HG03354 (cell line): Measurements from ENCODE around the gene PSMD12.
"Not testable (repeated sequence)": the region's sequence is repeated elsewhere in the genome, so short reads cannot be mapped to it uniquely, and the experiment has no call there.

Source experiments
- ATAC-seq: cut with Tn5 transposase; IDR thresholded peaks from one replicate; pipeline ENCODE4 v1.9.1; 2021; ENCODE audit warnings: mild to moderate bottlenecking; ENCODE audit not compliant: unreplicated experiment, poor library complexity, severe bottlenecking

PSMD12 gene

DNA sequence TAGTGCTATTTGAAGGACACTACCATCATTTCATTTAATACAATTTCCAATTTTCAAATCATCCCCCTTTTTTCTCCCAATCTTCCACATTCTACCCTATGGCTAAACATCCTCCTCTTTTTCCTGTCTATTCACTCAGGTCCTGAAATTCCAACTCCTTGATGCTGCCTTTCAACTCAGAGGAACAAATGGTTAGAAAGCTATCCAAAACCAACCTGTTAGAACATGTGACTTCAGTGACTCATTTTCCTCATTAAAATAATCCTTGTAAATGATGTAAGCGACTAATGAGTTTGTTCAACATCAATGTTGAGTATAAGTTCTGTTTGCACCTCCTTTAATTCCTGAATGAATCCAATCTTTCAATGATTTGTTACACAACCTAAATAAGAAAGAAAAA, 5.5 kb downstream of the PSMD12 start:
- ATAC-seq: no peak

DNA sequence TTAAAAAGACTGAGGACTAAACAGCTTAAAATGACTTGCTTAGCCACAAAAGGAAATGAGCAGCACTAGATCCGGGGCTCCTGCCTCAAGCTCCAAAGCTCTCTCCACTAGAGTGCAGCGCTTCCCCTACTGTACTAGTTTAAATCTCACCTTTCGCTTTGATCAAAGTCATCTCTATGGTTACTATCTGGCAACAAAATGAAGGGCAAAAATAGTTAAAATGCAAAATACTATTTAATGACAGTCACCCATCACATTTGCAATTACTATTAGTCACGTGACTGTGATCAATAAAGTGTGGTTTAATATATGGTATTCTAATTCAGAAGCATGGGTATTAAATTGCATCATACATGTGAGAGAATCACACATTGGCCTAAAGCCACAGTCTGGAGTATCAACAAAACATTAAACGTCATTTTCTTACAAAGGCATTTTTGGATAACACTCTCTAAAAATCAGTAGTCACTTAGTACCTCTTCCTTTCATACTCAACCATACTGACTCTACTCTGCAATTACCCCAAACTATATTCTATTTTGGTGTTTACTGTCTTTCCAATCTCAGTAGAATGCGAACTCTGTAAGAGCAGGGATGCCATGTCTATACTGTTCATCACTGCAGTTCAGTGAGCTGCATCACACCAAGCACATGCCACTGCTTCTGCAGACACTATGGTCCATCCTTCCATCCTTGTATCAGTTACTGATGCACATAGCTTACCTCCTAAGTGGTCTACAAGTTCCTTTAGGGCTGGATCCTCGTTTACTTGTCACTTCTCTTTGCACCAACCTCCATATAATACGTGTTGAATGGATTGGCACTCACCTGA, 6.2 kb downstream of the PSMD12 start:
- ATAC-seq: no peak

DNA sequence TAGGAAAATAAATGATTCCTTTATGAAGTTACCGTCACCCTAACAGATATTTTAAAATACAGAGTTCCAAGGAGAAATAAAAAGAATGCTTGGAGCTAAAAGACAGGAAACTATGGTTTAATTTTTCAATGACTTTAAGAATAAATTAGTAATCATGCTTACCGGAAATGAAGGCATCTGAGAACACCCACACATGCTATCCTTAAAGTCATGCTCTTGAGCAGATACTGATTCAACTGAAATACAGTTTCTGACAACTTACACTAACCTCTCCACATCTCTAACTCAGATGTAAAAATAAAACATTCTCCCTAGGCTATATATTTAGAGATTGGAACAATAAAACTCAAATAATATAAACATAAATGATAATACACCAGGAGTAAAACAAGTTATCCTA, 7.8 kb downstream of the PSMD12 start:
- ATAC-seq: no peak

DNA sequence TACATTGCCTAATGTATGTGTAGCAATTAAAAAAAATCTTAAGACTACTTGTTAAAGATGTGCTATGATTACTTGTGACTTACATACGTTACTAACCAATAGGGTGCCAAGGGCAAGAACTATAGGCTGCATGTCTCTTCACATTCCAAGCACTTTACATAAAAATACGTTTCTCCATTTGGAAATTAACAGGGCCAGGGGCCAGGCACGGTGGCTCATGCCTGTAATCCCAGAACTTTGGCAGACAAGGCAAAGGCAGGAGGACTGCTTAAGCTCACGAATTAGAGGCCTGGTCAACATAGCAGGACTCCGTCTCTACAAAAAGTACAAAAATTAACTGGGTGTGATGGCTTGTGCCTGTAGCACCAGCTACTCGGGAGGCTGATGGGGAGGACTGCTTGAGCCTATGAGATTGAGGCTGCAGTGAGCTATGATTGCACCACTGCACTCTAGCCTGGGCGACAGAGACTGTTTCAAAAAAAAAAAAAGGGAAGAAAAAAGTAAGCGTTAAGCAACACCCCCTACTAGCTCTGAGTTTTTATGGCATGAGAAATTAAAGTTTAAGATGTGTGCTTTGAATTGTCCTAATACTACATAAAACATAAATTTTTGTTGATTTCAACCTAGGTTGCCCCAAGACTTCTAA, 12.3 kb downstream of the PSMD12 start:
- ATAC-seq: no peak

DNA sequence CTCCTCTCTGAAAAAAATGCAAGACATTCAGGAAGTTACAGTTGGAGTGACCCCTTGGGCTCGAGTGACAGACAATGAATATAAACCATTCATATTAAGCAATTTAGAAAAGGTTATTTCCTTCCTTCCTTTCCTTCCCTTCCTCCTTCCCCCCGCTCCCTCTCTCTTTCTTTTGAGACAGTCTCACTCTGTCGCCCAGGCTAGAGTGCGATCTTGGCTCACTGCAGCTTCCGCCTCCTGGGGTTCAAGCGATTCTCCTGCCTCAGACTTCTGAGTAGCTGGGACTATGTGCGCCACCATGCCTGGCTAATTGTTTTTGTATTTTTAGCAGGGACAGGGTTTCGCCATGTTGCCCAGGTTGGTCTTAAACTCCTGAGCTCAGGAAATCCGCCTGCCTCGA, 13.2 kb downstream of the PSMD12 start:
- no peak for ATAC-seq

DNA sequence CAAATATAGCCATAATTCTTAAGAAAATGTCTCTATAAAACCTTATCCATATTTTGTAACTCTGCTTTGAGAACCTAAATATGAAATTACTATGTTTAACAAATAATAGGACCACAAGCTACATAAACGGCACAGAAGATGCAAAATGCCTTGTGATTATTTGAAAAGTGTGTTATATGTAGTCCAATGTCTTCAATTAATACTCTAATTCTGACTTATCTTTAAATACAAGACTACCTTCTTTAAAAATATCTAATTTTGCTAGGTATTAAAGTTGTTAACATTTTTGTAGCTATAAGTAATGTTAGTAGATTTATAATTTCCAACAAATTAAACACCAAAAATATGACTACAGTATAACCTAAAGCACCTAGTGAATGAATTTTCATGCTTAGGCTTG, 17.0 kb downstream of the PSMD12 start:
- ATAC-seq: no peak

DNA sequence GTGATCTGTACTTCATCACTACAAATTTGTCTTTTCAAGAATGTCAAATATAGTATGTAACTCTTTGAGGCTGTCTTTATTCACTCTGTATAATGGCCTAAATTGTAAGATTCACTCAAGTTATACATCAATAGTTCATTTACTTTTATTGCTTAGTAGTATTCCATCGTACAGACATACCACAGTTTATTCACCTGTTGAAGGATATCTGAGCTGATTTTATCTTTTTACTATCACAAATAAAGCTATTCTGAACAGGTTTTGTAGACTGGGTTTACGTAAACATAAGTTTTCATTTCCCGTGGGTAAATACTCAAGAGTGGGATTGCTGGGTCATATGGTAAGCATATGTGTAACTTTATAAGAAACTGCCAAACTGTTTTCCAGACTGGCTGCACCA, 18.6 kb downstream of the PSMD12 start:
- no peak for ATAC-seq

DNA sequence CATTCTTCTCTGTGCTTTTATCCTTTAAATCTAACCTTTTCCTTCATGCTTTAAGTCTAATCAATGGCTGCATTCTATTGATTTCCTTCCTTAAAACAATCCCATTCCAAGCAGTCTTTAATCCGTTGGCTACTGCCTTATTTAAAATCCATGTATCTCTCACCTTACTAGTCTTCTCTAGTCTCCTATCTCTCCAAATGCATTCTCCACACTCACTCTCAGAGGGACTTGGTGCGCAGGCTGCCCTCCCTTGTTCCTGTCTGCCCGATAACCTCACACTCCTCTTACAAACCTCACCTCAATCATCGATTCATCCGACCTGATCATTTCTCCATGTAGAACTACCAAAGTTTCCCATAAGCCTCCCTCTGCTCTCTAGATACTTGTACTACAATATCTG, 23.1 kb downstream of the PSMD12 start:
- ATAC-seq: no peak

DNA sequence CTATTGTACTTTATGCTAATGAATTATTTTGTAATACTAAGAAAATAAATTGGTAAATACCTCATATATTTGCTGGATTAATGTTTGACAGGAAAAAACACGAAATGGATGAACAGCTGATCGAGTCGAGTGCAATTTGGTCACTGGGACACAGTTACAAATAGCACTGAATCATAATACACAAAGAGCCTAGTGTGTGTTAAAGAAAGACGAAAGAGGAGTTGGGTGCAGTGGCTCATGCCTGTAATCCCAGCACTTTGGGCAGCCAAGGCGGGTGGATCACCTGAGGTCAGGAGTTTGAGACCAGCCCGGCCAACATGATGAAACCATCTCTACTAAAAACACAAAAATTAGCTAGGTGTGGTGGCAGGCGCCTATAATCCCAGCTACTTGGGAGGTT, 28.0 kb downstream of the PSMD12 start:
- not testable (repeated sequence) for ATAC-seq

DNA sequence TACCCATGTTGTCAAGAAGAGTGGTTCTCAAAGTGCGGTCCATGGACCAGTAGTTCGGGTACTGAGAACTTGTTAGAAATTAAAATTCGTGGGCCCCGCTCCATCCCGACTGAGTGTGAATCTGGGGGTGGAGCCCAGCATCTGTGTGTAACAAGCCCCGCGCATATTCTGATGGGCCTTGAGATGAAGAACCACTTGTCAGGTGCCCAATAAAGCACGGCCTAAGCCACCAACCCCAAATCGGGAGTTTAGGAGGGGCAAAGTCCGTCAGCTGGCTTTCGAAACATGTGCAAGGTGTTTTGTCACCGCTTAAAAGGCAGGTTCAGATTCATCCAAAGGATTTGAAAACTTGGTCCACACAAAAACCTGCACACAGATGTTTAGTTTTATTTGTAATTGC, 29.5 kb downstream of the PSMD12 start:
- no peak for ATAC-seq

DNA sequence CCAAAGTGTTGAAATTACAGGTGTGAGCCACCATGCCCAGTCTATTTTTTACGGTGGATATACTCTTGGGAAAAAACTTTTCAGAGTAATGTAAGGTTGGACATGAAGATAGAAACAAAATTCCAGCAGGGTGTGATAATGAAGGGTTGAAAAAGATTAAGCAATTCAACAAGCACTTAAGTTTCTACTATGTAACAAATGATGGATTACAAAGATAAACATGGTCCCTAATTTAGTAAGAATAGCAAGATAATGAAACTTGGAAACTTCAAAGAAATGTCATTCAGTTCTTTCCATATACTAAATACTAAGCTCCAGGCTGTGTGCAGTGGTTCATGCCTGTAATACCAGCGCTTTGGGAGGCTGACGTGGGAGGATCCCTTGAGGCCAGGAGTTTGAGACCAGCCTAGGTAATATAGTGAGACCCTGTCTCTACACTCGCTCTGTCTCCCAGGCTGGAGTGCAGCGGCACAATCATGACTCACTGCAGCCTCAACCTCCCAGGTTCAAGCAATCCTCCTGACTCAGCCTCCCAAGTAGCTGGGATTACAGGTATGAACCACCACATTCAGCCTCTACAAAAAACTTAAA, 31.0 kb downstream of the PSMD12 start:
- ATAC-seq: no peak

DNA sequence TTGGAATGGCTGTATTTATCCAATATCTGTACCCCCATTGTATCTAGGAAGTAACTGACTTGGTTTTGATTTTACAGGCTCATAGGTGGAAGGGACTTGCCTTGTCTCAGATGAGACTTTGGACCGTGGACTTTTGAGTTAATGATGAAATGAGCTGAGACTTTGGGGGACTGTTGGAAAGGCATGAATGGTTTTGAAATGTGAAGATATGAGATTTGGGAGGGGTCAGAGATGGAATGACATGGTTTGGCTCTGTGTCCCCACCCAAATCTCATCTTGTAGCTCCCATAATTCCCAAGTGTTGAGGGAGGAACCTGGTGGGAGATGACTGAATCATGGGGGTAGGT, 34.2 kb downstream of the PSMD12 start:
- ATAC-seq: not testable (repeated sequence)

DNA sequence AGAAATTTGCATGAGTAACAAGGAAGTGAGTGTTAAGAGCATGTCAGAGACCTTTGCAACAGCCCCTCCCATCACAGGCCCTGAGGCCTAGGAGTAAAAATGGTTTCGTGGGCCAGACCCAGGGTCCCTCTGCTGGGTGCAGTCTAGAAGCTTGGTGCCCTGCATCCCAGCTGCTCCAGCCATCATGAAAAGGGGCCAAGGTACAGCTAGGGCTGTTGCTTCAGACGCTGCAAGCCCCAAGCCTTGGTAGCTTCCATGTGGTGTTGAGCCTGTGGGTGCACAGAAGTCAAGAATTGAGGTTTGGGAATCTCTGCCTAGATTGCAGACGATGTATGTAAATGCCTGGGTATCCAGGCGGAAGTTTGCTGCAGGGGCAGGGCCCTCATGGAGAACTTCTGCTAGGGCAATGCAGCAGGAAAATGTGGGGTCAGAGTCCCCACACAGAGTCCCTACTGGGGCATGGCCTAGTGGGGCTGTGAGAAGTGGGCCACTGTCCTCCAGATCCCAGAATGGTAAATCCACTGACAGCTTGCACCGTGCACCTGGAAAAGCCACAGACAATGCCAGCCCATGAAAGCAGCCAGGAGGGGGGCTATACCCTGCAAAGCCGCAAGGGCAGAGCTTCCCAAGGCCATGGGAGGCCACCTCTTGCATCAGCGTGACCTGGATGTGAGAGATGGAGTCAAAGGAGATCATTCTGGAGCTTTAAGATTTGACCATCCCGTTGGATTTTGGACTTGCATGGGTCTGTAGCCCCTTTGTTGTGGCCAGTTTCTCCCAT, 34.8 kb downstream of the PSMD12 start:
- not testable (repeated sequence) for ATAC-seq

DNA sequence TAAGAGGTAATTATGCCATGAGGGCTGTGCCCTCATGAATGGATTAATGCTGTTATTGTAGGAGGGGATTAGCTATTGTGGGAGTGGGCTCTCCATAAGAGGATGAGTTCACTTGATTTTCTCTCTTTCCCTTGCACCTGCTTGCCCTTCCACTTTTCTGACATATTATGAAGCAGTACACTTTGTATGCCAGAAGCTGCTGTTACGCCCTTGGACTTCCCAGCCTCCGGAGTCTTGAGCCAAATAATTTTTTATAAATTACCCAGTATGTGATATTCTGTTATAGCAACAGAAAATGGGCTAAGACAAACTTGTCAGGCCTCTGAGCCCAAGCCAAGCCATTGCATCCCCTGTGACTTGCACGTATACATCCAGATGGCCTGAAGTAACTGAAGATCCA, 38.4 kb downstream of the PSMD12 start:
- no peak for ATAC-seq

DNA sequence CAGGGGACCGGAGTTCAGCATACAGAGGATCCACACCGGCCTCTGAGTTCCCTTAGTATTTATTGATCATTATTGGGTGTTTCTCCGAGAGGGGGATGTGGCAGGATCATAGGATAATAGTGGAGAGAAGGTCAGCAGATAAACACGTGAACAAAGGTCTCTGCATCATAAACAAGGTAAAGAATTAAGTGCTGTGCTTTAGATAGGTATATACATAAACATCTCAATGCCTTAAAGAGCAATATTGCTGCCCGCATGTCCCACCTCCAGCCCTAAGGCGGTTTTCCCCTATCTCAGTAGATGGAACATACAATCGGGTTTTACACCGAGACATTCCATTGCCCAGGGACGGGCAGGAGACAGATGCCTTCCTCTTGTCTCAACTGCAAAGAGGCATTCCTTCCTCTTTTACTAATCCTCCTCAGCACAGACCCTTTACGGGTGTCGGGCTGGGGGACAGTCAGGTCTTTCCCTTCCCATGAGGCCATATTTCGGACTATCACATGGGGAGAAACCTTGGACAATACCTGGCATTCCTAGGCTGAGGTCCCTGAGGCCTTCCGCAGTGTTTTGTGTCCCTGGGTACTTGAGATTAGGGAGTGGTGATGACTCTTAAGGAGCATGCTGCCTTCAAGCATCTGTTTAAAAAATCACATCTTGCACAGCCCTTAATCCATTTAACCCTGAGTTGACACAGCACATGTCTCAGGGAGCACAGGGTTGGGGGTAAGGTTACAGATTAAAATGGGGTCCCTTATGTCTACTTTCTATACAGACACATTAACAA, 39.2 kb downstream of the PSMD12 start:
- ATAC-seq: not testable (repeated sequence)

DNA sequence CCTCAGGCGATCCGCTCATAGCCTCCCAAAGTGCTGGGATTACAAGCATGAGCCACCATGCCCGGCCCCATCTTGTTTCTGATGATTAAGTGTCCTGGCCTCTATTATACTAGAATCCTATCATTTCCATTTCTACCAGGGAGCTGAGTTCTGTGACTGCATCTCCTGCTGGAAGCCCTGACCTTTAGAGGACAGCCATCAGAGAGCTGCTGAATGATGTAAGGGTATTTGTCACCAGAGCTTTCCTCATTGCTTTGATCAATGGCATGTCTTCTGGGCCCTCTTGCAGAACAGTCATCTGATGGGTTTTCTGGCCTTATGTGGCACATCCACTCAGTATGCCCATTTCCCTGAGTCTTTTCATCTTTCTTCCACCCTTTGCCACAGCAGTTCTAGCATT, 39.9 kb downstream of the PSMD12 start:
- no peak for ATAC-seq

DNA sequence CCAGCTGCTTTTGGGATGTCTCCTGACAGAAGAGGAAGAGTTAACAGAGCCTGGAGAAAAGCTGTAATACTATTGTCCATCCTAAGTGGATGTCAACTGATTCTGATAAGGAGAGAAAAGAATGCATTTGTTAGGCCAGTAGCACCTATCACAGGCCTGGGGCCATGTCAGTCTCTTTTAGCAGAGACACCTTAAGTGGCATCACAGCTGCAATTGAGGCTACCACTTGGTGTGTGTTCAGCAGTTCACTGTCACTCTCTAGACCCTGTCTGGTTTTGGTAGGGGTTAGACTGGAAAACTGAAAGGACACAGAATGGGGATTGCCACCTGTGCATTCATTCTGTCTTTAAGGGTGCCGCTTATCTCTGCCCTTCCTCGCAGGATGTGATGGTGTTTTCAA, 42.0 kb downstream of the PSMD12 start:
- ATAC-seq: no peak

DNA sequence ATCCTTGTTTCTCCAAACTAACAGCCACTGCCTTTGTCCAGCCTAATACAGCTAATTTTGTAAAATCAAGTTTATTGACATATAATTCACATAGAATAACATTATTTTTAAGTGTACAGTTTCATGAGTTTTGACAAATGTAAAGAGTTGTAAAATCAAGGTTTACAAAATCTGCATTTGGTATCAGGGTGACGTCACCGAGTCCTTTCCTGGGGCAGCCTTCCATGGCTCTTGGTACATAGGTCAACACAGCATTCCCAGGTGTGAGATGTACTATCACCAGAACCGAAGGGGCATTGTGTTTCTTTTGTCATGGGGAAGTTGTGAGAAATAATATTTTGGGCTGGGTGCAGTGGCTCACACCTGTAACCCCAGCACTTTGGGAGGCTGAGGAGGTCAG, 42.9 kb downstream of the PSMD12 start:
- no peak for ATAC-seq

DNA sequence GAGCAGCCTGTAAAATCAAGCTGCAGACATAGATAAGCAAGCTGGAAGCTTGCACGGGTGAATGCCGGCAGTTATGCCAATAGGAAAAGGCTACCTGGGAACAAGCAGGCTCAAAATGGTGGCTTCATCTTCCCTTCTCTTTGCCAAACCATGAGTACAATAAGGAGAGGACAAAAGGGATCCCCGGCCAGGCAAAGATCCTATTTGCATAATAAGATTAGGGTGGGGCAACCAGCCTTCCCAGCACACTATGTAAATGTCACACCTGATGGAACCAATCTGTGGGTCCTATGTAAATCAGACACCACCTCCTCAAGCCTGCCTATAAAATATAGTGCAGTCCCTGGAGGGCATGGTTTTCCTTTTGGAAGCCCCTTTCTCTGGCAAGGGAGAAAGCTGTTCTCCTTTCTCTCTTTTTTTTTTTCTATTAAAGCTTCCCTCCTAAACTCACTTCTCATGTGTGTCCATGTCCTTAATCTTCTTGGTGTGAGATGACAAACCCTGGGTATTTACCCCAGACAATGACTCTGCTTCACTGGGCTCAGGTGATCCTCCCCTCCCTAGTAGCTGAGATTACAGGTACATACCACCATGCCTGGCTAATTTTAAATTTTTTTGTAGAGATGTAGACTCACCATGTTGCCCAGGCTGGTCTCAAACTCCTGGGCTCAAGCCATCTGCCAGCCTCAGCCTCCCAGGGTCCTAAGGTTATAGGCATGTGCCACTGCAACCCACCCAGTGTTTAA, 44.2 kb downstream of the PSMD12 start:
- no peak for ATAC-seq
